IMR-90 (cell line): Measurements from ENCODE around the gene NOD1. TPM values are rescaled to one million over a fixed set of nuclear protein-coding genes. Genes with fewer than 3 reads are reported as not detected.

Experiments used
- ATAC-seq: fragments of 200-7000 bp; cut with Tn5 transposase; 2 replicates; pipeline ENCODE4 v1.9.1; 2020; ENCODE audit warnings: low read depth, mild to moderate bottlenecking, moderate library complexity
- BruUV-seq: library from RNA; stranded (reverse); fragments of 400-500 nt; replicated peaks from 2 replicates; lab custom pipeline; 2021; lab: Mats Ljungman, UMichigan
- CTCF ChIA-PET: fragments of 300-600 bp; formaldehyde crosslinking; extraction: SDS; loops from one replicate; lab custom pipeline; 2021; ENCODE audit warnings: antibody characterized with exemption; lab: Yijun Ruan, JAX
- POLR2A ChIA-PET: fragments of 300-600 bp; sonication (Branson Sonifier 250); formaldehyde crosslinking; loops from one replicate; lab custom pipeline; 2022; ENCODE audit warnings: antibody characterized with exemption; ENCODE audit not compliant: unreplicated experiment; lab: Charles Lee
- DNase-seq: peaks from one replicate; pipeline ENCODE4 v3.0.0; 2013
- H2AFZ ChIP-seq: replicated peaks from 2 replicates; pipeline ENCODE3; 2013; ENCODE audit warnings: low read length, mild to moderate bottlenecking; ENCODE audit not compliant: poor library complexity
- H2AK5ac ChIP-seq: 2 replicates; pipeline ENCODE4 v1.6.1; 2013; ENCODE audit warnings: low read depth, low read length, inconsistent platforms
- H2AK9ac ChIP-seq: replicated peaks from 2 replicates; pipeline ENCODE3; 2013; ENCODE audit warnings: mild to moderate bottlenecking, low read depth, low read length, moderate library complexity; ENCODE audit not compliant: poor library complexity
- H2BK120ac ChIP-seq: 2 replicates; pipeline ENCODE4 v1.6.1; 2013; ENCODE audit warnings: low read depth, low read length, inconsistent platforms
- H2BK15ac ChIP-seq: 3 replicates; pipeline ENCODE4 v1.6.1; 2013; ENCODE audit warnings: low read depth, low read length, inconsistent platforms
- H2BK20ac ChIP-seq: 2 replicates; pipeline ENCODE4 v1.6.1; 2013; ENCODE audit warnings: low read depth, mild to moderate bottlenecking, inconsistent platforms, low read length, moderate library complexity
- H2BK5ac ChIP-seq: 2 replicates; pipeline ENCODE4 v1.6.1; 2013; ENCODE audit warnings: mild to moderate bottlenecking, low read depth, low read length, inconsistent platforms; ENCODE audit not compliant: poor library complexity, severe bottlenecking
- H3K14ac ChIP-seq: replicated peaks from 2 replicates; pipeline ENCODE4 v1.6.1; 2013; ENCODE audit warnings: low read depth, low read length, inconsistent platforms
- H3K18ac ChIP-seq: 2 replicates; pipeline ENCODE4 v1.6.1; 2013; ENCODE audit warnings: low read depth, low read length, control low read depth
- H3K23ac ChIP-seq: 2 replicates; pipeline ENCODE4 v1.6.1; 2013; ENCODE audit warnings: low read depth, low read length, inconsistent platforms
- H3K27ac ChIP-seq: 2 replicates; pipeline ENCODE4 v1.5.1; 2013; ENCODE audit warnings: mild to moderate bottlenecking, control low read depth, low read length; ENCODE audit not compliant: insufficient read depth
- H3K27me3 ChIP-seq: 2 replicates; pipeline ENCODE4 v1.6.1; 2013; ENCODE audit warnings: low read length; ENCODE audit not compliant: control insufficient read depth, insufficient read depth
- H3K36me3 ChIP-seq: 2 replicates; pipeline ENCODE4 v1.6.1; 2013; ENCODE audit warnings: low read length, mixed read lengths; ENCODE audit not compliant: control insufficient read depth, insufficient read depth
- H3K4ac ChIP-seq: 2 replicates; pipeline ENCODE4 v1.6.1; 2013; ENCODE audit warnings: low read depth, low read length, inconsistent platforms
- H3K4me1 ChIP-seq: 2 replicates; pipeline ENCODE4 v1.6.1; 2013; ENCODE audit warnings: low read length, mixed read lengths; ENCODE audit not compliant: control insufficient read depth, insufficient read depth
- H3K4me2 ChIP-seq: 2 replicates; pipeline ENCODE4 v1.6.1; 2013; ENCODE audit warnings: low read depth, mild to moderate bottlenecking, control low read depth, low read length, moderate library complexity
- H3K4me3 ChIP-seq: 2 replicates; pipeline ENCODE4 v1.5.1; 2013; ENCODE audit warnings: low read depth, mild to moderate bottlenecking, control low read depth, low read length, moderate library complexity; ENCODE audit not compliant: insufficient read depth
- H3K56ac ChIP-seq: 2 replicates; pipeline ENCODE4 v1.6.1; 2013; ENCODE audit warnings: low read length, inconsistent platforms; ENCODE audit not compliant: insufficient read depth; ENCODE audit errors: extremely low read depth
- H3K79me1 ChIP-seq, 2 experiments: 2 replicates each; pipeline ENCODE4 v1.6.1; 2013; ENCODE audit warnings: low read length in 2 of 2, inconsistent platforms in 1 of 2, low read depth in 1 of 2
- H3K9ac ChIP-seq: 2 replicates; pipeline ENCODE4 v1.6.1; 2013; ENCODE audit warnings: low read depth, low read length, control low read depth
- H3K9me1 ChIP-seq: 2 replicates; pipeline ENCODE4 v1.6.1; 2013; ENCODE audit warnings: low read length, inconsistent platforms; ENCODE audit not compliant: insufficient read depth
- H3K9me3 ChIP-seq: 2 replicates; pipeline ENCODE4 v1.6.1; 2013; ENCODE audit warnings: low read length; ENCODE audit not compliant: control insufficient read depth, insufficient read depth
- H4K20me1 ChIP-seq: 2 replicates; pipeline ENCODE4 v1.6.1; 2013; ENCODE audit warnings: low read length, inconsistent platforms; ENCODE audit not compliant: insufficient read depth
- H4K5ac ChIP-seq: 2 replicates; pipeline ENCODE4 v1.6.1; 2013; ENCODE audit warnings: mild to moderate bottlenecking, low read depth, low read length, control low read depth
- H4K8ac ChIP-seq, 2 experiments: 2 replicates each; pipeline ENCODE4 v1.6.1; 2013; ENCODE audit warnings: low read depth in 2 of 2, low read length in 2 of 2, control low read depth in 1 of 2, inconsistent platforms in 1 of 2
- H4K91ac ChIP-seq: 2 replicates; pipeline ENCODE4 v1.6.1; 2013; ENCODE audit warnings: low read depth, low read length, inconsistent platforms; ENCODE audit not compliant: insufficient read depth
- BHLHE40 ChIP-seq: fragments of 150-350 bp; IDR thresholded peaks from 2 replicates; pipeline ENCODE4 v1.6.1; 2016; ENCODE audit warnings: mild to moderate bottlenecking, low read depth, low read length
- FOS ChIP-seq: fragments of 150-350 bp; IDR thresholded peaks from 2 replicates; pipeline ENCODE4 v1.6.1; 2016; ENCODE audit warnings: low read depth, low read length
- MAZ ChIP-seq: IDR thresholded peaks from 2 replicates; pipeline ENCODE4 v1.6.1; 2012; ENCODE audit warnings: low read depth, mild to moderate bottlenecking, low read length, improper control_type of control experiment, moderate library complexity, borderline replicate concordance
- NFE2L2 ChIP-seq: fragments of 150-350 bp; IDR thresholded peaks from 2 replicates; pipeline ENCODE4 v1.6.1; 2016; ENCODE audit warnings: low read depth, mild to moderate bottlenecking, low read length
- POLR2A ChIP-seq: IDR thresholded peaks from 2 replicates; pipeline ENCODE4 v1.6.1; 2012; ENCODE audit warnings: mild to moderate bottlenecking, low read depth, low read length
- WGBS, 2 experiments: methylation state at CpG; one replicate each; pipeline versions ENCODE4 v1.1.5 to v1.1.7; 2013; ENCODE audit warnings: missing lambda C conversion rate in 2 of 2; ENCODE audit not compliant: insufficient read length in 1 of 2; ENCODE audit errors: extremely low coverage in 2 of 2; 5-methylcytosine and 5-hydroxymethylcytosine counted together
- dilution Hi-C: fragments of 300-500 bp; cut with HindIII; formaldehyde crosslinking; loops from one replicate; pipeline ENCODE4 v1.14.3; 2018; ENCODE audit warnings: low sequenced_read_pairs; ENCODE audit not compliant: unreplicated experiment
- in situ Hi-C: fragments of 300-500 bp; cut with MboI; formaldehyde crosslinking; loops from 3 replicates; pipeline ENCODE4 v1.14.3; 2019; ENCODE audit warnings: low sequenced_read_pairs, inconsistent platforms, mixed read lengths
- intact Hi-C: fragments of 100-400 bp; cut with micrococcal nuclease; formaldehyde crosslinking; loops from 2 replicates; pipeline ENCODE4 v1.10.0; 2022
- polyA plus RNA-seq, 3 experiments: library from polyadenylated mRNA; depleted of rRNA; stranded (reverse); fragments of >200 nt; gene quantifications; 2 replicates each; pipeline ENCODE4 v1.2.3, GENCODE V29; 2012; ENCODE audit warnings: low replicate concordance in 1 of 3
- total RNA-seq: library from RNA; depleted of rRNA; stranded (reverse); fragments of >200 nt; gene quantifications from 2 replicates; pipeline ENCODE4 v1.2.3, GENCODE V29; 2012

The NOD1 gene
- total and polyA plus RNA-seq, 2 of the 4 experiments (the other 2 are of a cell fraction) = 1.8 to 3.0 TPM

DNA sequence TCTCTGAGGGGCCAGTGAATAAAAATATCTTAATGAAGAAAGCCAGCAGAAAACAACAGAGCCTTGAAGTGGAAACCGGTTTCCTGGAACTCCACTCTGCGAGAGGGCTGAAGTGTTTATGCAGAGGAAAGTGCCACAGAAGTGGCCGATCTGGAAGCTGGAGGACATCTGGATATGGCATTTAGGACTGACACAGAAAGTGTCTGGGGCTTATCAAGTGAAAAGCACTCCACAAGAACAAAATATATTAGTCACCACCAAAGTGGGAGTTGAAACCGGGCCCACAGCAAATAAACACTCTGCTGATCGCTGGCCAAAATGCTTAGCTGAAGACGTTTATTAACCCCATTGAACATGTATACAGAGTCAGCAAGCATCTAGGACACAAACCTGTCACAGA, 7.8 kb downstream of the NOD1 start:
- intact Hi-C loops (no loop called here), dilution Hi-C loops (no loop called here), in situ Hi-C loops (no loop called here)
- no peak overlapping the region for H4K5ac ChIP-seq
- no peak overlapping the region for H2AK5ac ChIP-seq
- peak overlapping the region in 1 of 2 experiments; percentile 23; a peak in 1 of 4 replicates for H4K8ac ChIP-seq
- H3K4me3 ChIP-seq = no peak overlapping the region
- H2BK20ac ChIP-seq = no peak overlapping the region; the same call in 1 of the 2 replicates
- WGBS, 2 experiments = no CpG with 5 or more reads among the region's 6 CpGs
- no peaks in the 10 kb centered on the region for H3K9me3 ChIP-seq
- no peak overlapping the region for H2AK9ac ChIP-seq
- no peak overlapping the region for H3K23ac ChIP-seq
- no peak overlapping the region for H2BK15ac ChIP-seq
- peaks cover 22% of the 10 kb centered on the region for H3K9me1 ChIP-seq
- H2BK120ac ChIP-seq = 0 out of 2 replicates have a peak overlapping the region, but pooled peaks have one; percentile 46
- no peaks in the 10 kb centered on the region for H3K36me3 ChIP-seq
- H3K14ac ChIP-seq = 0 out of 2 replicates have a peak overlapping the region, but pooled peaks have one; percentile 34
- no peak overlapping the region; the same call in 1 of the 2 replicates for H3K18ac ChIP-seq
- ChIA-PET POLR2A (no interaction called here), CTCF (interaction anchor here (0.8 kb wide), 1 partner anchor 58 kb away, joined by 4 read pairs; no protein-coding TSS in a partner anchor)
- peak overlapping the region; percentile 44; the same call in 1 of the 2 replicates for H3K27ac ChIP-seq
- no peak overlapping the region for H2AFZ ChIP-seq
- DNase-seq = peak; percentile 88
- TF ChIP-seq BHLHE40 (peak; percentile 38; the same call in 1 of the 2 replicates), NFE2L2 (no peak), FOS (peak; percentile 74), POLR2A (peak; percentile 21; the same call in 1 of the 2 replicates), MAZ (no peak)
- peaks cover 9% of the 10 kb centered on the region for H4K20me1 ChIP-seq
- ATAC-seq = peak; percentile 47
- no peaks in the 10 kb centered on the region for H3K27me3 ChIP-seq
- H3K4me1 ChIP-seq = peaks cover 36% of the 10 kb centered on the region
- H2BK5ac ChIP-seq = peak overlapping the region; percentile 35
- H4K91ac ChIP-seq = no peak overlapping the region; the same call in 1 of the 2 replicates
- peak overlapping the region; percentile 59 for H3K4me2 ChIP-seq
- no peak overlapping the region for H3K9ac ChIP-seq
- peaks cover 8 to 67% of the 10 kb centered on the region in 2 experiments for H3K79me1 ChIP-seq
- BruUV-seq = no TSS peak
- H3K56ac ChIP-seq = no peak overlapping the region
- 0 out of 2 replicates have a peak overlapping the region, but pooled peaks have one; percentile 66 for H3K4ac ChIP-seq
